ENCODE data around the gene EP300. TPM values are rescaled to one million over a fixed set of nuclear protein-coding genes. Genes with fewer than 3 reads are reported as not detected.
"Not testable (repeated sequence)": the region's sequence is repeated elsewhere in the genome, so short reads cannot be mapped to it uniquely, and the experiment has no call there.

Gene EP300
- total and polyA plus RNA-seq, 2 experiments from 2014 or later, result 28.8 to 53.8 TPM

- Histone ChIP-seq H3K79me2 (peaks cover 8% of the 10 kb centered on the region), H3K4me3 (no peak overlapping the region), H3K4me2 (no peak overlapping the region), H3K9me3 (ENCODE audit: low read depth) (no peaks in the 10 kb centered on the region), H3K27me3 (no peaks in the 10 kb centered on the region), H3K9me2 (replicated peaks; ENCODE audit: insufficient read depth) (no peaks in the 10 kb centered on the region), H2AFZ (no peak overlapping the region), H3K4me1 (ENCODE audit: insufficient read depth) (no peaks in the 10 kb centered on the region), H3K36me3 (replicated peaks; ENCODE audit: insufficient read depth, low read depth) (peaks cover 7% of the 10 kb centered on the region), H4K20me1 (ENCODE audit: insufficient read depth, poor library complexity, severe bottlenecking) (no peaks in the 10 kb centered on the region), H3K27ac (no peak overlapping the region)
- no peak for TF ChIP-seq EZH2 (IDR thresholded peaks at IDR 0.05; ENCODE audit: borderline replicate concordance)
- TF ChIP-seq, protein P1, sequence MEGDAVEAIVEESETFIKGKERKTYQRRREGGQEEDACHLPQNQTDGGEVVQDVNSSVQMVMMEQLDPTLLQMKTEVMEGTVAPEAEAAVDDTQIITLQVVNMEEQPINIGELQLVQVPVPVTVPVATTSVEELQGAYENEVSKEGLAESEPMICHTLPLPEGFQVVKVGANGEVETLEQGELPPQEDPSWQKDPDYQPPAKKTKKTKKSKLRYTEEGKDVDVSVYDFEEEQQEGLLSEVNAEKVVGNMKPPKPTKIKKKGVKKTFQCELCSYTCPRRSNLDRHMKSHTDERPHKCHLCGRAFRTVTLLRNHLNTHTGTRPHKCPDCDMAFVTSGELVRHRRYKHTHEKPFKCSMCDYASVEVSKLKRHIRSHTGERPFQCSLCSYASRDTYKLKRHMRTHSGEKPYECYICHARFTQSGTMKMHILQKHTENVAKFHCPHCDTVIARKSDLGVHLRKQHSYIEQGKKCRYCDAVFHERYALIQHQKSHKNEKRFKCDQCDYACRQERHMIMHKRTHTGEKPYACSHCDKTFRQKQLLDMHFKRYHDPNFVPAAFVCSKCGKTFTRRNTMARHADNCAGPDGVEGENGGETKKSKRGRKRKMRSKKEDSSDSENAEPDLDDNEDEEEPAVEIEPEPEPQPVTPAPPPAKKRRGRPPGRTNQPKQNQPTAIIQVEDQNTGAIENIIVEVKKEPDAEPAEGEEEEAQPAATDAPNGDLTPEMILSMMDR (IDR thresholded peaks at IDR 0.05; ENCODE audit: poor library complexity), result no peak
- TF ChIP-seq EZH2phosphoT487 (IDR thresholded peaks at IDR 0.05; ENCODE audit: low read depth, severe bottlenecking, unreplicated experiment), result no peak
- DNase-seq (ENCODE audit: low spot score), result no peak
- 95% methylated on average over 9 of the region's 9 CpGs for WGBS (ENCODE audit: low lambda C conversion rate, missing lambda C conversion rate)
Measured at GRCh38 chr22:41177622-41178424, 85.4 kb downstream of the EP300 start.

- no peaks in the 10 kb centered on the region for H4K20me1 ChIP-seq (ENCODE audit: insufficient read depth, poor library complexity, severe bottlenecking)
- peaks cover 4% of the 10 kb centered on the region for H3K36me3 ChIP-seq (replicated peaks; ENCODE audit: insufficient read depth, low read depth)
- no peak overlapping the region for H3K27ac ChIP-seq
- no peaks in the 10 kb centered on the region for H3K9me2 ChIP-seq (replicated peaks; ENCODE audit: insufficient read depth)
- H3K4me2 ChIP-seq, result no peak overlapping the region
- TF ChIP-seq, protein P1 (IDR thresholded peaks at IDR 0.05; ENCODE audit: poor library complexity), result no peak
- no peak for TF ChIP-seq EZH2phosphoT487 (IDR thresholded peaks at IDR 0.05; ENCODE audit: low read depth, severe bottlenecking, unreplicated experiment)
- TF ChIP-seq EZH2 (IDR thresholded peaks at IDR 0.05; ENCODE audit: borderline replicate concordance), result no peak
- H3K4me3 ChIP-seq, result no peak overlapping the region
- peaks cover 8% of the 10 kb centered on the region for H3K79me2 ChIP-seq
- no peaks in the 10 kb centered on the region for H3K27me3 ChIP-seq
- H2AFZ ChIP-seq, result no peak overlapping the region
- DNase-seq (ENCODE audit: low spot score), result no peak
- 96% methylated on average over 8 of the region's 8 CpGs for WGBS (ENCODE audit: low lambda C conversion rate, missing lambda C conversion rate)
- H3K4me1 ChIP-seq (ENCODE audit: insufficient read depth), result no peaks in the 10 kb centered on the region
- no peaks in the 10 kb centered on the region for H3K9me3 ChIP-seq (ENCODE audit: low read depth)
Measured at GRCh38 chr22:41178425-41178975, 86.1 kb downstream of the EP300 start.

DNA sequence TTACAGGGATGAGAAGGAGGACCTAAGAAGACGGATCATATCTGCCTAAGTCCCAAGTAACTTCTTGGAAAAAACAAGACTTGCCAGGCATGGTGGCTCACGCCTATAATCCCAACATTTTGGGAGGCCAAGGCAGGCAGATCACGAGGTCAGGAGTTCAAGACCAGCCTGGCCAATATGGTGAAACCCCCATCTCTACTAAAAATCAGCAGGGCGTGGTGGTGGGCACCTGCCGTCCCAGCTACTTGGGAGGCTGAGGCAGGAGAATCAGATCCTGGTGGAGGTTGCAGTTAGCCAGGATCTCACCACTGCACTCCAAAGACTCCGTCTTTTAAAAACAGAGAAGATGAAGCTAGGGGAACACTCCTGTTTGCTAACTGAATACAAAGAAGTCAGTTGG, 88.0 kb downstream of the EP300 start:
- not testable (repeated sequence) for H3K9me3 ChIP-seq (ENCODE audit: low read depth); H3K4me3 ChIP-seq; H3K79me2 ChIP-seq; H3K27ac ChIP-seq; H3K4me1 ChIP-seq (ENCODE audit: insufficient read depth); DNase-seq (ENCODE audit: low spot score); H3K9me2 ChIP-seq (replicated peaks; ENCODE audit: insufficient read depth); H3K4me2 ChIP-seq; H2AFZ ChIP-seq; H4K20me1 ChIP-seq (ENCODE audit: insufficient read depth, poor library complexity, severe bottlenecking); H3K27me3 ChIP-seq; H3K36me3 ChIP-seq (replicated peaks; ENCODE audit: insufficient read depth, low read depth)
- 96% methylated on average over 6 of the region's 6 CpGs for WGBS (ENCODE audit: low lambda C conversion rate, missing lambda C conversion rate)

GRCh38 chr22:41180926-41181325, 88.5 kb downstream of the EP300 start:
- no peaks in the 10 kb centered on the region for H3K79me2 ChIP-seq
- H3K4me3 ChIP-seq, result no peak overlapping the region
- TF ChIP-seq EZH2phosphoT487 (IDR thresholded peaks at IDR 0.05; ENCODE audit: low read depth, severe bottlenecking, unreplicated experiment), result no peak
- no peak for TF ChIP-seq EZH2 (IDR thresholded peaks at IDR 0.05; ENCODE audit: borderline replicate concordance)
- TF ChIP-seq, protein P1 (IDR thresholded peaks at IDR 0.05; ENCODE audit: poor library complexity), result no peak
- no peaks in the 10 kb centered on the region for H3K36me3 ChIP-seq (replicated peaks; ENCODE audit: insufficient read depth, low read depth)
- H3K27ac ChIP-seq, result no peak overlapping the region
- H3K9me3 ChIP-seq (ENCODE audit: low read depth), result no peaks in the 10 kb centered on the region
- 93% methylated on average over 3 of the region's 3 CpGs for WGBS (ENCODE audit: low lambda C conversion rate, missing lambda C conversion rate)
- no peaks in the 10 kb centered on the region for H3K9me2 ChIP-seq (replicated peaks; ENCODE audit: insufficient read depth)
- no peak overlapping the region for H2AFZ ChIP-seq
- H3K27me3 ChIP-seq, result no peaks in the 10 kb centered on the region
- no peak overlapping the region for H3K4me2 ChIP-seq
- H3K4me1 ChIP-seq (ENCODE audit: insufficient read depth), result no peaks in the 10 kb centered on the region
- no peaks in the 10 kb centered on the region for H4K20me1 ChIP-seq (ENCODE audit: insufficient read depth, poor library complexity, severe bottlenecking)
- DNase-seq (ENCODE audit: low spot score), result no peak

All from hepatocyte (in vitro differentiated cells).